Astrocyte of the spinal cord (primary cell): ENCODE measurements around the gene PDZD11.
"Not testable (repeated sequence)": the region's sequence is repeated elsewhere in the genome, so short reads cannot be mapped to it uniquely, and the experiment has no call there.

Source experiments
- DNase-seq: peaks from one replicate; pipeline ENCODE4 v3.0.0; 2011; ENCODE audit warnings: low read depth, low spot score
- H3K4me3 ChIP-seq: 2 replicates; pipeline ENCODE4 v1.5.1; 2011; ENCODE audit warnings: low read depth, mild to moderate bottlenecking, low read length, moderate library complexity
- in situ Hi-C: cut with HindIII; loops from 2 replicates; pipeline ENCODE4 v1.10.0; 2017; ENCODE audit warnings: low sequenced_read_pairs
- TF ChIP-seq, protein P1 (sequence below): IDR thresholded peaks from 2 replicates; pipeline ENCODE4 v1.5.1; 2012; ENCODE audit warnings: low read depth, mild to moderate bottlenecking, low read length, inconsistent platforms

Gene PDZD11, protein sequence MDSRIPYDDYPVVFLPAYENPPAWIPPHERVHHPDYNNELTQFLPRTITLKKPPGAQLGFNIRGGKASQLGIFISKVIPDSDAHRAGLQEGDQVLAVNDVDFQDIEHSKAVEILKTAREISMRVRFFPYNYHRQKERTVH

DNA sequence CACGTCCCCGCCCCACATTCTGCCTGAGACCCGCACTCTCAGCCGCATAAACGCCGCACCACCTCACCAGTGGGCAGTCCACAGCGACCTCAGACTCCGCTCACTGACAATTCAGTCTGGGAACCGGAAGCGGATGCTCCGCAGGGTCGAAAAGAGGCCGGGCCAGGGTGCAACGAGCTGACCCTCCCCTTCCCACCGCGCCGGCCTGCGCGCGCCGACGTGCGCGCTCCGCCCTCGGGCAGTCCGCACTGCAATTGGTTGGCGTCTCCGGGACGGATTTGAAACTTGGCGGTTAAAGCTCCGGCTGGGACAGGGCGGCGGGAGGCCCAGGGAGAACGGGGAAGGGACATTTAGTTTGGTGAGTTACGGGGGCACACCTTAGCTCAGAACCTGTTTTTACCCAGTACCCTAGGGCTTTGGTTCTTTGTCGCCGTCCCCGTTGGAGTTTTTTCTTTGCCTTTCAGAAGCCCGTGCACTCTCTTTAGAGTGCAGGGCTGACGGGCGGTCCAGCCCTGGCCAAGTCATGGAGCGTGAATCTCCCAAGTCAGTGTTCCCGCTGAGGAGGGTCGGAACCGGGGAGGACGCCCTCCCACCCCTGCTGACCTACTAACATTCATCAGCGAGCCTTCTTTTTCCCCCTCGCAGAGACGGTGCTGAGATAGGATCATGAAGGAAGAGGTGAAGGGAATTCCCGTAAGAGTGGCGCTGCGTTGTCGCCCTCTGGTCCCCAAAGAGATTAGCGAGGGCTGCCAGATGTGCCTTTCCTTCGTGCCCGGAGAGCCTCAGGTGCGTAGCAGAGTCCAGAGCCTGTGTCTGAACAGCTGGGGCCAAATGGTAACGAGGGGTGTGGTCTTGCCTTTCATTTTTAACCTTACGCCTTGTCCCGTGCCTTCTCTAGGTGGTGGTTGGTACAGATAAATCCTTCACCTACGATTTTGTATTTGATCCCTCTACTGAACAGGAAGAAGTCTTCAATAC lies at the start of gene PDZD11, which contains the start of gene KIF4A:
PDZD11 (minus strand) TSS at position 135 of the 978 bp plus-strand sequence. CDS start 586 bp downstream, outside the sequence.
KIF4A (plus strand) TSS at position 312 of the 978 bp plus-strand sequence; CDS start at position 667, 355 bp downstream.
- peak within 1 kb of the TSS; percentile 77 for H3K4me3 ChIP-seq
- DNase-seq, result peak; percentile 79
- in situ Hi-C loops, result no loop called here
- TF ChIP-seq, protein P1, sequence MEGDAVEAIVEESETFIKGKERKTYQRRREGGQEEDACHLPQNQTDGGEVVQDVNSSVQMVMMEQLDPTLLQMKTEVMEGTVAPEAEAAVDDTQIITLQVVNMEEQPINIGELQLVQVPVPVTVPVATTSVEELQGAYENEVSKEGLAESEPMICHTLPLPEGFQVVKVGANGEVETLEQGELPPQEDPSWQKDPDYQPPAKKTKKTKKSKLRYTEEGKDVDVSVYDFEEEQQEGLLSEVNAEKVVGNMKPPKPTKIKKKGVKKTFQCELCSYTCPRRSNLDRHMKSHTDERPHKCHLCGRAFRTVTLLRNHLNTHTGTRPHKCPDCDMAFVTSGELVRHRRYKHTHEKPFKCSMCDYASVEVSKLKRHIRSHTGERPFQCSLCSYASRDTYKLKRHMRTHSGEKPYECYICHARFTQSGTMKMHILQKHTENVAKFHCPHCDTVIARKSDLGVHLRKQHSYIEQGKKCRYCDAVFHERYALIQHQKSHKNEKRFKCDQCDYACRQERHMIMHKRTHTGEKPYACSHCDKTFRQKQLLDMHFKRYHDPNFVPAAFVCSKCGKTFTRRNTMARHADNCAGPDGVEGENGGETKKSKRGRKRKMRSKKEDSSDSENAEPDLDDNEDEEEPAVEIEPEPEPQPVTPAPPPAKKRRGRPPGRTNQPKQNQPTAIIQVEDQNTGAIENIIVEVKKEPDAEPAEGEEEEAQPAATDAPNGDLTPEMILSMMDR, result no peak

DNA sequence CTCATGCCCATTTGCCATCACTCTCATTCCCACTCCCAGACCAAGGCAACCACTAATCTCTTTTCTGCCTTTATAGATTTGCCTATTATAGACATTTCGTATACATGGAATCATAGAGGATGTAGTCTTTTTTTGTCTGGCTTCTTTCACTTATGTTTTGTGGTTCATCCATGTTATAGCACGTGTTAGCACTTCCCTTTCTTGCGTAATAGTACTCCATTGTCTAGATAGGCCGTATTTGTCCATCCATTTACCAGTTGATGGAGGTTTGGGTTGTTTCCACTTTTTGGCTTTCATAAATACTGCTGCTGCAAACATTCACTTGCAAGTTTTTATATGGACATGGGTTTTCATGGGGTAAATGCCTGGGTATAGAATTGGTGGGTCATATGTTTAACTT lies 48.6 kb upstream of the PDZD11 start:
- no peak for DNase-seq
- in situ Hi-C loops, result no loop called here
- TF ChIP-seq, protein P1, result no peak
- no peak overlapping the region for H3K4me3 ChIP-seq

DNA sequence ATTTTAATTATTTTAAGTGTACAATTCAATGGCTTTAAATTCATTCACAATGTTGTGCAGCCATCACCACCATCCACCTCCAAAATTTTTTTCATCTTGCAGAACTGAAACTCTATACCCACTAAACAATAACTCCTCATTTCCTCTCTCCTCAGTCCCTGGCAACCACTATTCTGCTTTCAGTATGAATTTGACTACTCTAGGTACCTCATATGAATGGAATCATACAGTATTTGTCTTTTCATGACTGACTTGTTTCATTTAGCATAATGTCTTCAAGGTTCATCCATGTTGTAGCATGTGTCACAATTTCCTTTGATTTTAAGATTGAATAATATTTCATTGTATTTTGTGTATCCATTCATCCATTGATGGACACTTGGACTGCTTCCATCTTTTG lies 47.0 kb upstream of the PDZD11 start:
- in situ Hi-C loops, result no loop called here
- no peak for DNase-seq
- TF ChIP-seq, protein P1, result no peak
- no peak overlapping the region for H3K4me3 ChIP-seq

DNA sequence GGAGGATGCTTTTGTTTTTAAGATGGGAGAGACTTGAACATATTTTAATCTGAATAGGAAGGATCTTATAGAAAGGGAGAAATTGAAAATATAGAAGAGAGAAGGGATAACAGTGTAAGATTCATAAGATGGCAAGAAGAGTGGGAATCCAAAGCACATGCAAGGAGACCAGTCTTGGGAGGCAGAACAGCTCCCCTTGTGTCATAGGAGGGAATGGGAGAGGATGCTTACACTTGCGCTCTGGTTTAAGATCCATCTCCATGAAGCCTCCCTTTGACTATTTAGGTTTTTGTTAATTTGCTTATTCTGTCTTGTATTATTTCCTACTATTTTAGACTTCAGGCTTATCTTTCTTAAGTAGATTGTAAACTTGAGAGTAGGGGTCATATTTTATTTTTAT lies 42.9 kb upstream of the PDZD11 start:
- in situ Hi-C loops, result no loop called here
- TF ChIP-seq, protein P1, result peak; percentile 19
- no peak overlapping the region for H3K4me3 ChIP-seq
- no peak for DNase-seq

DNA sequence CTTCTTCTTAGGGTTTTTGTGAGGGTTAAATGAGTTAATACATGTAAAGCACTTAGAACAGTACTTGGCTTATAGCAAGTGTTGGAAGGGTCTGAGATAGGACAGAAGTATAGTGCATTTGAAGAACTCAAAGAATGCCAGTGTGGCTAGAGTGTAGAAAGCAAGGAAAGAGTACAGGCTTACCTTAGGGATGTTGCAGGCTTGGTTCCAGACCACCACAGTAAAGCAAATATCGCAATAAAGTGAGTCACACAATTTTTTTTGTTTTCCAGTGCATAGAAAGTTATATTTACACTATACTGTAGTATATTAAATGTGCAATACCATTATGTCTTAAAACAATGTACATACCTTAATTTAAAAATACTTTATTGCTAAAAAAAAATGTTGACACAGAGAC lies 41.4 kb upstream of the PDZD11 start:
- H3K4me3 ChIP-seq, result no peak overlapping the region
- in situ Hi-C loops, result no loop called here
- peak; percentile 26 for DNase-seq
- TF ChIP-seq, protein P1, result no peak

DNA sequence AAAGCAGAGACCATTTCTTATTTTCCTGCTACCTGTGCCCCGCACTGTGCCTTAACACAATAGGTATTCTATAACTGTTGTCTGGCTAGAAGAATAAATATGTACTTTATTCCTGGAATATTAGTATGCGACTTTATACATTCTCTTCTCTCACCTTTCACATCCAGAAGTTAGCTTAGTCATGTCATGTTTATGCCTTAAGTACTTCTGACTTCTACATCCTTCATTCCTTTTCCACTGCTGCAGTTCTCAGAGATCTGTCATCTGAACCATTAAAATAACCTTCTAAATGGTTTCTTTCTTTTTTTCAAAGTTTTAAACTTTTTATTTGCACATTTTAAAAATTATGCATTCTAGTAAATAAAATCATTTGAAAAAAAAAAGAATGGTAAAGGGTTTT lies 34.6 kb upstream of the PDZD11 start:
- in situ Hi-C loops, result no loop called here
- TF ChIP-seq, protein P1, result no peak
- no peak overlapping the region for H3K4me3 ChIP-seq
- no peak for DNase-seq

DNA sequence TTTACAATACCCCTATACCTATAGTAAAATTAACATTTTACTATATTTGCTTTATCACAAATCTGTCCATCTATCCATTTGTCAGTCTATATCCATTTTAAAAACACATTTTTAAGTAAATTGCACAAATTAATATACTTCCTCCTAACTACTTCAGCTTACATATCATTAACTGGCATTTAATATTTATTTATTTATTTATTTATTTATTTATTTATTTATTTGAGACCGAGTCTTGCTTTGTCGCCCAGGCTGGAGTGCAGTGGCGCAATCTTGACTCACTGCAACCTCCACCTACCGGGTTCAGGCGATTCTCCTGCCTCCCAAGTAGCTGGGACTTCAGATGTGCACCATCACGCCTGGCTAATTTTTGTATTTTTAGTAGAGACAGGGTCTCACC lies 33.9 kb upstream of the PDZD11 start:
- H3K4me3 ChIP-seq, in situ Hi-C loops, DNase-seq: not testable (repeated sequence)
